Measurements from ENCODE around the gene RRBP1.
A peak's percentile ranks its signal among the peaks of the same experiment; 100 is the strongest.

The RRBP1 gene, protein sequence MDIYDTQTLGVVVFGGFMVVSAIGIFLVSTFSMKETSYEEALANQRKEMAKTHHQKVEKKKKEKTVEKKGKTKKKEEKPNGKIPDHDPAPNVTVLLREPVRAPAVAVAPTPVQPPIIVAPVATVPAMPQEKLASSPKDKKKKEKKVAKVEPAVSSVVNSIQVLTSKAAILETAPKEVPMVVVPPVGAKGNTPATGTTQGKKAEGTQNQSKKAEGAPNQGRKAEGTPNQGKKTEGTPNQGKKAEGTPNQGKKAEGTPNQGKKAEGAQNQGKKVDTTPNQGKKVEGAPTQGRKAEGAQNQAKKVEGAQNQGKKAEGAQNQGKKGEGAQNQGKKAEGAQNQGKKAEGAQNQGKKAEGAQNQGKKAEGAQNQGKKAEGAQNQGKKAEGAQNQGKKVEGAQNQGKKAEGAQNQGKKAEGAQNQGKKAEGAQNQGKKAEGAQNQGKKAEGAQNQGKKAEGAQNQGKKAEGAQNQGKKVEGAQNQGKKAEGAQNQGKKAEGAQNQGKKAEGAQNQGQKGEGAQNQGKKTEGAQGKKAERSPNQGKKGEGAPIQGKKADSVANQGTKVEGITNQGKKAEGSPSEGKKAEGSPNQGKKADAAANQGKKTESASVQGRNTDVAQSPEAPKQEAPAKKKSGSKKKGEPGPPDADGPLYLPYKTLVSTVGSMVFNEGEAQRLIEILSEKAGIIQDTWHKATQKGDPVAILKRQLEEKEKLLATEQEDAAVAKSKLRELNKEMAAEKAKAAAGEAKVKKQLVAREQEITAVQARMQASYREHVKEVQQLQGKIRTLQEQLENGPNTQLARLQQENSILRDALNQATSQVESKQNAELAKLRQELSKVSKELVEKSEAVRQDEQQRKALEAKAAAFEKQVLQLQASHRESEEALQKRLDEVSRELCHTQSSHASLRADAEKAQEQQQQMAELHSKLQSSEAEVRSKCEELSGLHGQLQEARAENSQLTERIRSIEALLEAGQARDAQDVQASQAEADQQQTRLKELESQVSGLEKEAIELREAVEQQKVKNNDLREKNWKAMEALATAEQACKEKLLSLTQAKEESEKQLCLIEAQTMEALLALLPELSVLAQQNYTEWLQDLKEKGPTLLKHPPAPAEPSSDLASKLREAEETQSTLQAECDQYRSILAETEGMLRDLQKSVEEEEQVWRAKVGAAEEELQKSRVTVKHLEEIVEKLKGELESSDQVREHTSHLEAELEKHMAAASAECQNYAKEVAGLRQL (N-terminal part only)

GRCh38 chr20:17682103-17682888 lies at the start of gene RRBP1:
RRBP1 (minus strand) TSS chr20:17682242; CDS start chr20:17660507, 21,735 bp downstream.
- ATAC-seq, result peak; percentile 93
- peak; percentile 97 for DNase-seq

DNA sequence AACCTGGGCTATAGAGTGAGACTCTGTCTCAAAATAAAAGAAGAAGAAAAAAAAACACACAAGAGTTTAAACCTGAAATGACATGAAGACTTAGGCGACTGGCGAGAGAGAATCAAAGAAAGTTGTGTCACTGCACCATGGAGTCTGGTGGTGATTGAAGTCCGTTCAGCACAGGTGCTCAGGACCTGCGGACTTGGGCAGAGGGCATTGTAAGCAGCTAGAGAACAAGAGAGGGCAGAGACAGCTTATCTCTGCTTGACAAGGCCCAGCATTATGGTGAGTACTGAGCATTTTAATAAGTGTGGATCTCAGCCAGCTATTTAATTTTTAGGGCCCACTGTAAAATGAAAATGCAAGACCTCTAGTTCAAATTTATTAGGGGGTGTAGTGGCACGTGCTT lies 49.2 kb upstream of the RRBP1 start:
- DNase-seq (no peak), ATAC-seq (no peak)

GRCh38 chr20:17730071-17730470 lies 48.0 kb upstream of the RRBP1 start:
- ATAC-seq, result no peak

GRCh38 chr20:17728074-17728473 lies 46.0 kb upstream of the RRBP1 start:
- ATAC-seq, result no peak
- no peak for DNase-seq

More at GRCh38 chr20:17730071-17730470, 48.0 kb upstream of the RRBP1 start:
- DNase-seq, result no peak

DNA sequence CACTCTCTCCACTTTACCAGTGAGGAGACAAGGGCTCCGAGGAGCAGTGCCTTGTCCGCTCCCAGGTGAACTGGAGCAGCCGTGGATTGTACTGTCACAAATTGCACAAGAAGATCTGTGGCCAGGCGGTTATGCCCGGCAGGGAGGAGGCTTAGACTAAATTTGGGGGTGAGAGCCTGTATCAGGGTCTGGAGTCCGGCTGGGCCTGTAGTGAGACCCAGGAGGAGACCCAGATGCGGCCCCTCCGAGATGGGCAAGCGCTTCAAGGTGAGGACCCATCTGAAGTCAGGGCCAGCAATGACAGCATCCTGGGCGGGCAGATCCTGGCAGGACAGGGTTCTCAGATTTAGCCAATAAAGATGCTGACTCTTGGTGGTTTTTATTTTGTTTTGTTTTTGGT lies 45.3 kb upstream of the RRBP1 start:
- ATAC-seq (no peak), DNase-seq (no peak)

DNA sequence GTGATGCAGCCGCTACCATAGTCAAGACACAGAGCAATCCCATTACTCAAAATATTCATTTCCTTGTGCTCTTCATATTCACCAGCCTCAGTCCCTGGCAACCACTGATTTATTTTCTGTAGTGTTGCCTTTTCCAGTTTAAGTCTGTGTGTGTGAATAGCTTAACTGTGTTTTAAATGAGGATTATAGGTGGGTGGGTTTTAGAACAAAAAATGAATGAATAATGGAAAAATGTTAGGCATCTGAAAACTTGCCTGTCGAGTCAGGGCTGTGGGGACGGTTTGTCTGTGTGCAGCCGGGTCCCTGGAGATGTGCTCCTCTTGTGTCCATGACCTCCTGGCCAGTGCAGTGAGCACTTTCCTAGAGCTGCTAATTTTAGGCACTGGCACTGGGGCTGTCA lies 44.9 kb upstream of the RRBP1 start:
- ATAC-seq (no peak), DNase-seq (no peak)

GRCh38 chr20:17725094-17725835 lies 43.2 kb upstream of the RRBP1 start:
- ATAC-seq, result no peak
- DNase-seq, result no peak

GRCh38 chr20:17723301-17723691 lies 41.3 kb upstream of the RRBP1 start:
- no peak for ATAC-seq
- DNase-seq, result no peak

DNA sequence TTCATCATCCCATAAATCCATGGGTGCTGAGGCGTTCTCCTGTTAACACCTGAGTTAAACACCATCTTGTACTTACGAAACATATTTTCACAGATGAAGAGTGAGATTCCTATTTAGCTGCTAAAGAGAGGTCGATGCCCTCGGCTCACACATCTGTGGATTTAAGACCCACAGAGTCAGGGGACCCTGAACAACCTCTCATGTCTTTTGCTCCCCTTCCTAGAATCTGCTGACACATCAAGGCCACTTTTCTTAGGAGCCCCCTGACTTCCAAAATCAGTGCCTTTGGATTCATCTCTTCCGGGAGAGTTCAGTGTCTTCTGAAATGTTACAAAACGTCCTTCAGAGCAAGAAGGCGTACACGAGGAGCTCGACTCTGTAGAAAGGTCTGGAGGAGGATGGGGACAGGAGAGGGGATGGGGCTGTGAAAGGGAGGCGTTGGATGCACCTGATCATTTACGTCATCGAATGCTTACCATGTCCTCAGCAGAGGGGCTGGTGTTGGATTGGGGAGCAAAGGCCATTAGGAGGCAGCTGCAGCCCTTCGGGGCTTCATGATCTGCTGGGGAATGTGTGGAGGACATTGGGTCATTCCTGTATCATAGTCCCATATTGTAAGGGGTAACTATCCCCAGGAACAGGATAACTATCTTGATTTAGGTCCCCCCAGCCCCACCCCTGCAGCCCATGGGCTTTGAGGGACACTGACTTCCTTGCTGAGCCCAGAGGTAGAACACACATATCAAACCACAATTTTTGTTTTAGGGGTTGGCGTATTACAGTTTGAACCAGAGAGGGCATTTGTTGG lies 40.7 kb upstream of the RRBP1 start:
- DNase-seq, result no peak
- no peak for ATAC-seq

DNA sequence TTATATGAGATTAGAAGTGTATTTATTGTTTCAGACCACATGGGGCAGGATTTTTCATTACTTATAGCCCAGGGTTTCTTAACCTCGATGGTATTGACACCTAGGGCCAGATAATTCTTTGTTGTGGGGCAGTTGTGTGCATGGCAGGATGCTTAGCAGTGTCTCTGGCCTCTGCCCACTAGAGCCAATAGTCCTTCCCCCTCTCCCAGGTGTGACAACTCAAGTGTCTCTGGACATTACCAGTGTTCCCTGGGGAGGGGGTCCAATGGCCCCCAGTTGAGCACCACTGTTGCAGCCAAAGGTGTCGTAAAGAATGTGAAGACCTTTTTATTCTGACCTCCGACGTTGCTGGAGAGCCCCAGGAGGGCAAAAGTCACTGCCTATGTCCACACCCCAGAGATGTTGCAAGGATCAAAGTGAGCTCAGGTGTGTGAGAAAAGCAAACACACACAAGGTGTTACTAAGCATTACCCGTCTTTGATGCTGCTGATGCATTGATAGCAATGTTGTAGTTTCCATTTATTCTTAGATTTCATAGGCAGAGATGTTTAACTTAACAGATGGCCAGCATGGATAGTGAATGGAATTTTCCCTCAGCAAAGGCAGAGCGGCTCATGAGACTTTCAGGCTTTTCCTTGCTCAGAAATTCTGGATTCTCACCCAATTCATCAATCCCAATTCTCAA lies 39.9 kb upstream of the RRBP1 start:
- ATAC-seq, result no peak
- DNase-seq, result no peak

DNA sequence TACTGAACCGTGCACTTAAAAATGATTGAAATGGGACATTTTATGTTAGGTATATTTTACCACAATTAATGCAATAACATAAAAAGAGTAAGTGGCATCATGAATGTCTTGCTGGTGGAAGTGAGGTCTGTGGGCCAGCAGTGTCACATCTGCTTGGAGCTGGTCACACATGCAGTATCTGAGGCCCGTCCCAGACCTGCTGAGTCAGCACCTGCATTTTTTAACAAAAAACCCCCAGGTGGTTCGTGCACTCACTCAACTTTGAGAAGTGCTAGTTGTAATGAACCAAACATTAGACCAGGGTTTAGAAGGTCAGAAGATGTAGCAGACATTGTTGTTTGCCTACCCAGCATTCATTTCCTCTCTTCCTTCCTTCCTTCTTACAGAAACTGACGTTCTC lies 38.7 kb upstream of the RRBP1 start:
- ATAC-seq (no peak), DNase-seq (no peak)

DNA sequence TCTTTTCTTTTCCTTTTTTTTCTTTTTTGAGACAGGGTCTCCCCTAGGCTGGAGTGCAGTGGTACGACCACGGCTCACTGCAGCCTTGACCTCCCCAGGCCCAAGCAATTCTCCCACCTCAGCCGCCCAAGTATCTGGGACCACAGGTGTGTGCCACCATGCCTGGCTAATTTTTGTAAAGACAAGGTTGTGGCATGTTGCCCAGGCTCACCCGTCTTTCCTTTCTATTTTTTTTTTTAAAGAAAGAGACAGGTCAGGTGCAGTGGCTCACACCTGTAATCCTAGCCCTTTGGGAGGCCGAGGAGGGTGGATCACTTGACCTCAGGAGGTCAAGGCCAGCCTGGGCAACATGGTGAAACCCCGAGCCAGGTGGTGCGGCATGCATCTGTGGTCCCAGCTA lies 34.3 kb upstream of the RRBP1 start:
- no peak for DNase-seq
- no peak for ATAC-seq

- ATAC-seq (no peak), DNase-seq (no peak)
Observed at GRCh38 chr20:17715075-17715474, 33.0 kb upstream of the RRBP1 start.

GRCh38 chr20:17714597-17714996 lies 32.6 kb upstream of the RRBP1 start:
- DNase-seq (no peak), ATAC-seq (no peak)

- no peak for ATAC-seq
- no peak for DNase-seq
Observed at GRCh38 chr20:17712708-17713107, 30.7 kb upstream of the RRBP1 start.

- no peak for ATAC-seq
- no peak for DNase-seq
Observed at GRCh38 chr20:17712201-17712600, 30.2 kb upstream of the RRBP1 start.

GRCh38 chr20:17711267-17711627 lies 29.2 kb upstream of the RRBP1 start:
- ATAC-seq (no peak), DNase-seq (no peak)

DNA sequence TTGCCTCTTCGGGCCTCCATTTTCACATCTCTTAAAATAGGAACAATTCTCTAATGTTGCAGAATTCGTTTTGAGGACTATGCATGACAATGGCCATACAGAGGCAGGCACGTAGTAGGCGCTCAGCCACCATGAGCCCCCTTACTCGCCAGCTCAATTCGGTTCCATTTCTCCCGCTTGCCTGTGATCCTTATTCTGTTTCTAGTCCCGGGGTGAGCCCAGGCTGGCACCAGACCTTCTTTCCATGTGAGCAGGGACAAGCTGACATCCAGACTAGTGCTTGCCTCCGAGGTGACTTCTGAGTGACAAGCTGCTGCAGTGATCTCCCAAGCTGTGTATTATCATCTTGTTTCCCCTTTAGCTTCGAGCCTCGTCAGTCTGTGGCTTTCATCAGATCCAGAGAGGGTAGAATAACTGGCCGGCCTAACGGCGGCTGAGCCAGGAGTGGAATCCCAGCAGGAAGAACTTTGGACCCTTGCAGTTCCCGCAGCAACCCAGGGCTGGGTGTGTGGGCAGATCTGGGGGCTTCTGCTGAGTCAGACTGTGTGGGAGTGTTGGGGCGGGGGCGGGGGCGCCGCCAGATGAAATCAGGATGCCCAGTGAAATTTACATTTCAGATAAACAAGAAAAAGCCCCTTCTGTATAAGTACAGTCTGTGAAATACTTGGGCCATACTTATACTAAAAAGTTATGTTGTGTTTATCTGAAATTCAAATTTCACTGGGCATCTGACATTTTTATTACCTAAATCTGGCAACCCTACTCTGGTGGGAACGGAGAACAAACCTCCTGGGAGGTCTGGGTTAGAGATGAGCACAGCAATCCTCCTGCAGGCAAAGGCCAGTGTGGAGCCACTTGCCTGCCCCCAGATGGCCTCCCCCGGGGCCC lies 28.6 kb upstream of the RRBP1 start:
- no peak for ATAC-seq
- no peak for DNase-seq
